Measurements from ENCODE around the gene HSBP1. TPM values are rescaled to one million over a fixed set of nuclear protein-coding genes. Genes with fewer than 3 reads are reported as not detected.
A peak's percentile ranks its signal among the peaks of the same experiment; 100 is the strongest.

Gene HSBP1
- total and polyA plus RNA-seq, 4 donors, result 142 to 332 (median 246) TPM

GRCh38 chr16:83776944-83777343 is 30.8 kb upstream of the HSBP1 start:
- H3K9me3 ChIP-seq (ENCODE audit: control insufficient read depth, insufficient read depth, low read length), result no peaks in the 10 kb centered on the region
- H3K36me3 ChIP-seq (ENCODE audit: control insufficient read depth, insufficient read depth, low read length), result no peaks in the 10 kb centered on the region
- no peak for DNase-seq (ENCODE audit: low read depth in 4 of 6, low spot score in 6 of 6)
- no peaks in the 10 kb centered on the region for H3K27me3 ChIP-seq (ENCODE audit: control insufficient read depth, insufficient read depth, low read length)
- no peaks in the 10 kb centered on the region for H3K4me1 ChIP-seq (ENCODE audit: control insufficient read depth, insufficient read depth, low read length)
- no peak overlapping the region for H3K4me3 ChIP-seq (ENCODE audit: low read depth, low read length)
- no peak overlapping the region for H3K27ac ChIP-seq (ENCODE audit: low read depth, low read length)
- 68% methylated on average over 9 of the region's 9 CpGs for WGBS (ENCODE audit: insufficient coverage)

GRCh38 chr16:83779886-83780285 is 27.9 kb upstream of the HSBP1 start:
- 40% methylated on average over 2 of the region's 6 CpGs for WGBS (ENCODE audit: insufficient coverage)
- Histone ChIP-seq H3K27ac (ENCODE audit: low read depth, low read length) (no peak overlapping the region), H3K36me3 (ENCODE audit: control insufficient read depth, insufficient read depth, low read length) (no peaks in the 10 kb centered on the region), H3K9me3 (ENCODE audit: control insufficient read depth, insufficient read depth, low read length) (no peaks in the 10 kb centered on the region), H3K4me3 (ENCODE audit: low read depth, low read length) (no peak overlapping the region), H3K27me3 (ENCODE audit: control insufficient read depth, insufficient read depth, low read length) (no peaks in the 10 kb centered on the region), H3K4me1 (ENCODE audit: control insufficient read depth, insufficient read depth, low read length) (no peaks in the 10 kb centered on the region)
- peak in 1 of 6 donors; percentile 71 for DNase-seq (ENCODE audit: low read depth in 4 of 6, low spot score in 6 of 6)

- Histone ChIP-seq H3K9me3 (ENCODE audit: control insufficient read depth, insufficient read depth, low read length) (no peaks in the 10 kb centered on the region), H3K4me3 (ENCODE audit: low read depth, low read length) (no peak overlapping the region), H3K27me3 (ENCODE audit: control insufficient read depth, insufficient read depth, low read length) (no peaks in the 10 kb centered on the region), H3K36me3 (ENCODE audit: control insufficient read depth, insufficient read depth, low read length) (no peaks in the 10 kb centered on the region), H3K27ac (ENCODE audit: low read depth, low read length) (no peak overlapping the region), H3K4me1 (ENCODE audit: control insufficient read depth, insufficient read depth, low read length) (no peaks in the 10 kb centered on the region)
- 92% methylated on average over 2 of the region's 2 CpGs for WGBS (ENCODE audit: insufficient coverage)
- DNase-seq (ENCODE audit: low read depth in 4 of 6, low spot score in 6 of 6), result no peak
These were observed 22.3 kb upstream of the HSBP1 start for GRCh38 chr16:83785455-83785854.

GRCh38 chr16:83789642-83790401 is 18.0 kb upstream of the HSBP1 start:
- Histone ChIP-seq H3K4me3 (ENCODE audit: low read depth, low read length) (no peak overlapping the region), H3K9me3 (ENCODE audit: control insufficient read depth, insufficient read depth, low read length) (no peaks in the 10 kb centered on the region), H3K4me1 (ENCODE audit: control insufficient read depth, insufficient read depth, low read length) (no peaks in the 10 kb centered on the region), H3K27me3 (ENCODE audit: control insufficient read depth, insufficient read depth, low read length) (no peaks in the 10 kb centered on the region), H3K27ac (ENCODE audit: low read depth, low read length) (no peak overlapping the region), H3K36me3 (ENCODE audit: control insufficient read depth, insufficient read depth, low read length) (no peaks in the 10 kb centered on the region)
- WGBS (ENCODE audit: insufficient coverage), result 100% methylated on average over 2 of the region's 8 CpGs
- DNase-seq (ENCODE audit: low read depth in 4 of 6, low spot score in 6 of 6), result no peak

- Histone ChIP-seq H3K4me1 (ENCODE audit: control insufficient read depth, insufficient read depth, low read length) (peaks cover 5% of the 10 kb centered on the region), H3K27me3 (ENCODE audit: control insufficient read depth, insufficient read depth, low read length) (no peaks in the 10 kb centered on the region), H3K4me3 (ENCODE audit: low read depth, low read length) (no peak overlapping the region), H3K27ac (ENCODE audit: low read depth, low read length) (no peak overlapping the region), H3K36me3 (ENCODE audit: control insufficient read depth, insufficient read depth, low read length) (no peaks in the 10 kb centered on the region), H3K9me3 (ENCODE audit: control insufficient read depth, insufficient read depth, low read length) (no peaks in the 10 kb centered on the region)
- 94% methylated on average over 7 of the region's 10 CpGs for whole genome bisulfite sequencing (ENCODE audit: insufficient coverage)
- DNase-seq (ENCODE audit: low read depth in 4 of 6, low spot score in 6 of 6), result no peak
These were observed 15.9 kb upstream of the HSBP1 start for GRCh38 chr16:83791916-83792315.

- Histone ChIP-seq H3K36me3 (ENCODE audit: control insufficient read depth, insufficient read depth, low read length) (no peaks in the 10 kb centered on the region), H3K4me1 (ENCODE audit: control insufficient read depth, insufficient read depth, low read length) (peaks cover 5% of the 10 kb centered on the region), H3K4me3 (ENCODE audit: low read depth, low read length) (no peak overlapping the region), H3K9me3 (ENCODE audit: control insufficient read depth, insufficient read depth, low read length) (no peaks in the 10 kb centered on the region), H3K27me3 (ENCODE audit: control insufficient read depth, insufficient read depth, low read length) (no peaks in the 10 kb centered on the region), H3K27ac (ENCODE audit: low read depth, low read length) (no peak overlapping the region)
- no CpG with 5 or more reads among the region's 2 CpGs for WGBS (ENCODE audit: insufficient coverage)
- peak in 1 of 6 donors; percentile 33 for DNase-seq (ENCODE audit: low read depth in 4 of 6, low spot score in 6 of 6)
These were observed 15.4 kb upstream of the HSBP1 start for GRCh38 chr16:83792391-83792790.

- 79% methylated on average over 9 of the region's 9 CpGs for WGBS (ENCODE audit: insufficient coverage)
- Histone ChIP-seq H3K27ac (ENCODE audit: low read depth, low read length) (no peak overlapping the region), H3K36me3 (ENCODE audit: control insufficient read depth, insufficient read depth, low read length) (no peaks in the 10 kb centered on the region), H3K4me3 (ENCODE audit: low read depth, low read length) (no peak overlapping the region), H3K4me1 (ENCODE audit: control insufficient read depth, insufficient read depth, low read length) (peaks cover 5% of the 10 kb centered on the region), H3K27me3 (ENCODE audit: control insufficient read depth, insufficient read depth, low read length) (no peaks in the 10 kb centered on the region), H3K9me3 (ENCODE audit: control insufficient read depth, insufficient read depth, low read length) (no peaks in the 10 kb centered on the region)
- no peak for DNase-seq (ENCODE audit: low read depth in 4 of 6, low spot score in 6 of 6)
These were observed 14.6 kb upstream of the HSBP1 start for GRCh38 chr16:83793179-83793578.

GRCh38 chr16:83794860-83795554 is 12.8 kb upstream of the HSBP1 start:
- Histone ChIP-seq H3K9me3 (ENCODE audit: control insufficient read depth, insufficient read depth, low read length) (no peaks in the 10 kb centered on the region), H3K27me3 (ENCODE audit: control insufficient read depth, insufficient read depth, low read length) (no peaks in the 10 kb centered on the region), H3K36me3 (ENCODE audit: control insufficient read depth, insufficient read depth, low read length) (no peaks in the 10 kb centered on the region), H3K4me3 (ENCODE audit: low read depth, low read length) (no peak overlapping the region), H3K27ac (ENCODE audit: low read depth, low read length) (no peak overlapping the region), H3K4me1 (ENCODE audit: control insufficient read depth, insufficient read depth, low read length) (peaks cover 5% of the 10 kb centered on the region)
- WGBS (ENCODE audit: insufficient coverage), result 27% methylated on average over 3 of the region's 10 CpGs
- DNase-seq (ENCODE audit: low read depth in 4 of 6, low spot score in 6 of 6), result peak in 2 of 6 donors; percentile 58 to 87

GRCh38 chr16:83797013-83797412 is 10.8 kb upstream of the HSBP1 start:
- Histone ChIP-seq H3K27me3 (ENCODE audit: control insufficient read depth, insufficient read depth, low read length) (no peaks in the 10 kb centered on the region), H3K4me1 (ENCODE audit: control insufficient read depth, insufficient read depth, low read length) (peaks cover 5% of the 10 kb centered on the region), H3K27ac (ENCODE audit: low read depth, low read length) (no peak overlapping the region), H3K9me3 (ENCODE audit: control insufficient read depth, insufficient read depth, low read length) (no peaks in the 10 kb centered on the region), H3K36me3 (ENCODE audit: control insufficient read depth, insufficient read depth, low read length) (no peaks in the 10 kb centered on the region), H3K4me3 (ENCODE audit: low read depth, low read length) (no peak overlapping the region)
- no peak for DNase-seq (ENCODE audit: low read depth in 4 of 6, low spot score in 6 of 6)
- 45% methylated on average over 7 of the region's 9 CpGs for WGBS (ENCODE audit: insufficient coverage)

- Histone ChIP-seq H3K36me3 (ENCODE audit: control insufficient read depth, insufficient read depth, low read length) (no peaks in the 10 kb centered on the region), H3K9me3 (ENCODE audit: control insufficient read depth, insufficient read depth, low read length) (no peaks in the 10 kb centered on the region), H3K4me3 (ENCODE audit: low read depth, low read length) (no peak overlapping the region), H3K27ac (ENCODE audit: low read depth, low read length) (no peak overlapping the region), H3K4me1 (ENCODE audit: control insufficient read depth, insufficient read depth, low read length) (peaks cover 8% of the 10 kb centered on the region), H3K27me3 (ENCODE audit: control insufficient read depth, insufficient read depth, low read length) (no peaks in the 10 kb centered on the region)
- no CpG with 5 or more reads among the region's 1 CpG for WGBS (ENCODE audit: insufficient coverage)
- no peak for DNase-seq (ENCODE audit: low read depth in 4 of 6, low spot score in 6 of 6)
These were observed 8.4 kb upstream of the HSBP1 start for GRCh38 chr16:83799336-83799735.
